Hematopoietic multipotent progenitor cell treated with erythropoietin and hydrocortisone succinate and interleukin-3 and kit ligand, for 4 days (in vitro differentiated cells): ENCODE data around the gene PTPN11.
"Not testable (repeated sequence)": the region's sequence is repeated elsewhere in the genome, so short reads cannot be mapped to it uniquely, and the experiment has no call there.

Experiments used
- DNase-seq: peaks from one replicate; pipeline ENCODE4 v3.0.0-alpha.2; 2015

Gene PTPN11

DNA sequence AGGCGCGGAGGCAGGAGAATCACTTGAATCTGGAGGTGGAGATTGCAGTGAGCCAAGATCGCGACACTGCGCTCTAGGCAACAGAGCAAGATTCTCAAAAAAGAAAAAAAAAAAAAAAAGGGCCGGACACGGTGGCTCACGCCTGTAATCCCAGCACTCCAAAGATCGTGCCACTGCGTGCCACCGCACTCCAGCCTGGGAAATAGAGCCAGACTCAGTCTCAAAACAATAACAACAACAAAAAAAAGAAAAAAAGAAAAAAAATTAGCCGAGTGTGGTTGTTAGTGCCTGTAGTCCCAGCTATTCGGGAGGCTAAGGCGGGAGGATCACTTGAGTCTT, 8.9 kb upstream of the PTPN11 start:
- no peak for DNase-seq

GRCh38 chr12:112413855-112414625, 4.7 kb upstream of the PTPN11 start:
- peak; percentile 92 for DNase-seq

DNA sequence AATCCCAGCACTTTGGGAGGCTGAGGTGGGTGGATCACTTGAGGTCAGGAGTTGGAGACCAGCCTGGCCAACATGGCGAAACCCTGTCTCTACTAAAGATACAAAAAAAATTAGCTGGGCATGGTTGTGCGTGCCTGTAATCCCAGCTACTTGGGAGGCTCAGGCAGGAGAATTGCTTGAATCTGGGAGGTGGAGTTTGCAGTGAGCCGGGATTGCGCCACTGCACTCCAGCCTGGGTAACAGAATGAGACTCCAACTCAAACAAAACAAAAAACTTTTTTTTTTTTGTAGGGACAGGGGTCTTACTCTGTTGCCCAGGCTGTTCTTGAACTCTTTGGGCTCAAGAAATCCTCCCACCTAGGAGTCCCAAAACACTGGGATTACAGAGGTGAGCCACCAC, 3.3 kb upstream of the PTPN11 start:
- DNase-seq = not testable (repeated sequence)

GRCh38 chr12:112418273-112418607, 507 bp upstream of the PTPN11 start:
- DNase-seq = peak; percentile 72

GRCh38 chr12:112419297-112420133, 768 bp downstream of the PTPN11 start:
- peak; percentile 59 for DNase-seq

- DNase-seq = no peak
Observed at GRCh38 chr12:112420740-112421139, 2.0 kb downstream of the PTPN11 start.

GRCh38 chr12:112421363-112421762, 2.6 kb downstream of the PTPN11 start:
- no peak for DNase-seq

GRCh38 chr12:112422531-112422930, 3.8 kb downstream of the PTPN11 start:
- DNase-seq = no peak

DNA sequence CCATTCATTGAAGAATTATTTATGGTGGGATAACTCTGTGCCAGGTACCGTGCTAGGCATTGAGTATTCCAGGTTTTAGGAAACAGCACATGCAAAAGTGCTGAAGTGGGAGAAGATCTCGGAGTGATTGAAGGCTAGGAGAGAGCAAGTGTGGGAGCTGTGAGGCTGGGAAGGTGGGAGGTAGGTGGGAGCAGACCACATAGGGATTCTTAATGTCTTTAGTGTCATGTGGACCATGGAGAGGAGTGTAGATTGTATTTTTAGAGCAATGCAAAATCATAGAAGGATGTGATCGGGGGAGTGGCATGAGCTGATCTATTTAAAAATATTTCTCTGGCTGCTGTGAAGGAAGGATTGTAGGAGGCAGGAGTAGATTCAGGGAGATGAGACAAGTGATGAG, 5.4 kb downstream of the PTPN11 start:
- DNase-seq = no peak

DNA sequence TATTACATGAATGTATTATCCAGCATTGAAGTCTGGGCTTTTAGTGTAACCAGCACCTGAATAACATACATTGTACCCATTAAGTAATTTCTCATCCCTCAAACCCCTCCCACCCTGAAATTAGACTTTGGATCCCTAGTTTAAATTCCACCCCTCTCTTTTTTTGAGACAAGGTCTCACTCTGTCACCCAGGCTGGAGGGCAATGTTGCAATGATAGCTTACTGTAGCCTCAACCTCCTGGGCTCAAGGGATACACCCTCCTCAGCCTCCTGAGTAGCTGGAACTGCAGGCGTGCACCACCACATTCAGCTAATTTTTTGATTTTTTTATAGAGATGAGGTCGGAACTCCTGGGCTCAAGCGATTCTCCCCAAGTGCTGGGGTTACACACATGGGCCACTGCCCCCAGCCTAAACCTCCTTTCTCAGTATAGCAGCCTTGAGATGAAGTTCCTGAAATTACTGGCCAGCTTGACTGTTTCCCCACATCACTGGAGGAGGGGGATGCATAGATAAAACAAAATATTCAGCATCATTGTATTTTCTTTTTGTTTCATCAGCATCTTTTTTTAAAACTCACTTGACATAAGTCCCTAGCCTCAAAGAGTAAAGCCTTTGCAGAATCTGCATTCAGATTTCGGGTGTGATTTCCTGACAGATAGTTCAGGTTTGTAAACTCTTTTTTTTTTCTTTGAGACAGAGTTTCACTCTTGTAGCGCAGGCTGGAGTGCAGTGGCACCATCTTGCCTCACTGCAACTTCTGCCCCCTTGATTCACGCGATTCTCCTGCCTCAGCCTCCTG, 7.0 kb downstream of the PTPN11 start:
- no peak for DNase-seq

DNA sequence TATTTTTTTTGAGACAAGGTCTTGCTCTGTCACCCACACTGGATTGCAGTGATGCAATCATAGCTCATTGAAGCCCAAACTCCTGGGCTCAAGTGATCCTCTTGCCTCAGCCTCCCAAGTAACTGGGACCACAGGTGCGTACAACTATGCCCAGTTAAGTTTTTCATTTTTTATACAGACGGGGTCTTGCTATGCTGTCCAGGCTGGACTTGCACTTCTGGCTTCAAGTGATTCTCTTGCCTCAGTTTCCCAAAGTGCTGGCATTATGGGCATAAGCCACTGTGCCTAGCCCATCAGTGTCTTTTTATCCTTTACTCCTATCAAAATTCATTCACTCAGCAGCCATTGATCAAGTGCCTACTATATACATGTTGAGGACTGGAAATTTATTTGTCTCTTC, 9.0 kb downstream of the PTPN11 start:
- no peak for DNase-seq

- DNase-seq = no peak
Observed at GRCh38 chr12:112430929-112431328, 12.2 kb downstream of the PTPN11 start.

DNA sequence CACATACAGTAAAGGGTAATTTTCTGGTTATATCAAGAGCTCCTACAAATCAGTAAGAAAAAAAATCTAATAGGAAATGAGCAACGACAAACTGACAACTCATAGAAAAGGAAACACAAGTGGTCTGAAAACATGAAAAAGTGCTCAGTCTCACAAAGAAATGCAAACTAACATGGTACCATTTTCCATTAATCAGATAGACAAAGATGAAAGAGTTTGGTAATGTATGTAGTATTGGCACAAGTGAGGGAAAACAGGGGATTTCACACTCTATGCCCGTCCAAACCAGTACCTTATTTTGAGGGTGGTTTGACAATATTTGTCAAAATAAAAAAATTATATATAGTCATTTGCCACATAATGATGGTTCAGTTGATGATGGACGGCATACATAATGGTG, 13.2 kb downstream of the PTPN11 start:
- DNase-seq = no peak

DNA sequence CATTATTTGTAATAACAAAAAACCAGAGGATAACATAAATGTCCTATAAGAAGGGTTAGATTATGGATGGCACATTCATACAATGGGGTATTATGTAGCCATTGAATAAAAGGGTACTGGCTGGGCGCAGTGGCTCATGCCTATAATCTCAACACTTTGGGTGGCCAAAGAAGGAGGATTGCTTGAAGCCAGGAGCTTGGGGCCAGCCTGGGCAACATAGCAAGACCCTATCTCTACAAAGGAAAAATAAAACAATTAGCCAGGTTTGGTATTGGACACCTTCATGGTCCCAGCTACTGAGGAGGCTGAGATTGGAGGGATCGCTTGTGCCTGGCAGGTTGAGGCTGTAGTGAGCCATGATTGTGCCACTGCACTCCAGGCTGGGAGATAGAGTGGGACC, 14.8 kb downstream of the PTPN11 start:
- DNase-seq = no peak

DNA sequence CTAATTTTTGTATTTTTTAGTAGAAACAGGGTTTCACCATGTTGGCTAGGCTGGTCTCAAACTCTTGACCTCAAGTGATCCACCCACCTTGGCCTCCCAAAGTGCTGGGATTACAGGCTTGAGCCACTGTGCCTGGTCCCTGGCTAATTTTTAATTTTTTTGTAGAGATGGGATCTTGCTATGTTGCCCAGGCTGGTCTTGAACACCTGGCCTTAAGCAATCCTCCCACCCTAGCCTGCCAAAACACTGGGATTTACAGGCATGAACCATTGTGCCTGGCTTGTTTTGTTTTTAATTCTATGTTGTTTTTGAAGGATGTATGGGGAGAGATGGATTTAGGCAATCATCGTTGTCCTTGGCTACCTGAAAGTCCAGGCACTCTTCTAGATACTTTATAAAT, 19.9 kb downstream of the PTPN11 start:
- DNase-seq = not testable (repeated sequence)

DNA sequence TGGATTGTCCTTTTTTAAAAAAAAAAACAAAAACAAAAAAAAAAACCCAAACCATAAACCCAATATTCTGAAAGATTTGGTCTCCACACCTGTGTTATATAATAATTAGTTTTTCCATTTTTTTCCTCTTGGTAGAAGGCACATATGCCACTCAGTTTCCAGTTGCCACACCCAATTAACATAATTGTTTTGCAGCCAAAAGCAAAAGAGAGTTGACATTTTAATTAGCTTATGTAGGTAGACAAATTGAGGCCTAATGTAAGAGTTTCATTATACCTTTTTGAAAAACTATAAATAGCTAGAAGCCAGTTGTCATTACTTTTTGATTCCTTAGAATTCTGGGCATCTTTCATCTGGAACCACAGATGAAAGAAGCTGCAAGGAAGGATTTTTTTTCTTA, 21.0 kb downstream of the PTPN11 start:
- no peak for DNase-seq

DNA sequence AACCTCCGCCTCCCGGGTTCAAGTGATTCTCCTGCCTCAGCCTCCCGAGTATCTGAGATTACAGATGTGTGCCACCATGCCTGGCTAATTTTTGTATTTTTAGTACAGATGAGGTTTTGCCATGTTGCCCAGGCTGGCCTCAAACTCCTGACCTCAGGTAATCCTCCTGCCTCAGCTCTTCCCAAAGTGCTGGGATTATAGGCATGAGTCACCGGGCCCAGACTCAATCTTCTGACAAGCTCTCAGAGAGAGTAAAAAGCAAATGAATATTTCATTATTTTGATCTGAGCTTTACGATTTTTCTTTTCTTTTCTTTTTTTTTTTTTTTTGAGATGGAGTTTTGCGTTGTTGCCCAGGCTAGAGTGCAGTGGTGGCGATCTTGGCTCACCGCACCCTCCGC, 21.9 kb downstream of the PTPN11 start:
- not testable (repeated sequence) for DNase-seq

DNA sequence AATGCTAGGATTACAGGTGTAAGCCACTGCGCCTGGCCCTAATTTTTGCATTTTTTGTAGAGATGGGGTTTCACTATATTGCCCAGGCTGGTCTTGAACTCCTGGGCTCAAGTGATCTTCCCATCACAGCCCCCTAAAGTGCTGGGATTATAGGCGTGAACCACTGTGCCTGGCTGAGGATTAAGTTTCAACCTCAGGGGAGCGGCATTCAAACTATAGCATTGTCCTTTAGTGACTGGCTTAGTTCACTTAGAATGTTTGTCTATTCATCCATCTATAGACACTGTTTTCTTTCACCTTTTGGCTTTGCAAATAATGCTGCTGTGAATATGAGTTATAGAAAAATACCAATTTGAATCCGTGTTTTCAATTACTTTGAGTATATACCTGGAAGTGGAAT, 25.2 kb downstream of the PTPN11 start:
- no peak for DNase-seq

- peak; percentile 78 for DNase-seq
Observed at GRCh38 chr12:112446008-112446725, 27.4 kb downstream of the PTPN11 start.

GRCh38 chr12:112447106-112447505, 28.4 kb downstream of the PTPN11 start:
- DNase-seq = peak; percentile 78

DNA sequence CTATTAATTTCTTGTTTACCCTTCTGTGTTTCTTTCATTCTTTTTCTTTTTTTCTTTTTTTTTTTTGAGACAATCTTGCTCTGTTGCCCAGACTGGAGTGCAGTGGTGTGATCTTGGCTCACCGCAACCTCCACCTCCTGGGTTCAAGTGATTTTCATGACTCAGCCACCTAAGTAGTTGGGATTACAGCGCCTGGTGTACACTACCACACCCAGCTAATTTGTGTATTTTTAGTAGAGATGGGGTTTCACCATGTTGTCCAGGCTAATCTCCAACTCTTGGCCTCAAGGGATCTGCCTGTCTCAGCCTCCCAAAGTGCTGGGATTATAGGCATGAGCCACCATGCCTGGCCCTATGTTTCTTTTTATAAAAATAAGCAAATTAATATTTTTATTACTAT, 29.4 kb downstream of the PTPN11 start:
- not testable (repeated sequence) for DNase-seq

DNA sequence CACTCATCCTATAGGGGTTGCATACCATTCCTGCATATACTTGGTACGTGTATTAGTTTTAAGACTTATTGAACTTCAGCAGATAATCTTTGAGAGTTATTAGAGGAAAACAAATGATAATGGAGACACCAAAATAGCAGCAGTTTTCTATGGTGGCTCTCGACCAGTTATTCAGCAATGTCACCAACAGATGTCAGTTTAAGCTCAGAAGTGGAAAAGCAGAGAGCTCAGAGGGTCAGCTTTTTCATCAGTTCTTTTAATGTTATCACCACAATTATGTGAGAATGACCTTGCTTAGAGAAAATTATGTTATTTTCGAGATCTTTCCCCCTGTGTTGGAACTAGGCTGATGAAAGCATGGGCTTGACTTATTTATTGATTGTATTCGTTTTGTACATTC, 32.0 kb downstream of the PTPN11 start:
- no peak for DNase-seq

- no peak for DNase-seq
Observed at GRCh38 chr12:112456029-112456428, 37.3 kb downstream of the PTPN11 start.
